Measurements from ENCODE around the gene TUBB.
"Not testable (repeated sequence)": the region's sequence is repeated elsewhere in the genome, so short reads cannot be mapped to it uniquely, and the experiment has no call there.

The TUBB gene

GRCh38 chr6:30763155-30763617, 43.0 kb downstream of the TUBB start:
- no peak for DNase-seq

- DNase-seq = peak; percentile 21 to 77
These were observed 43.7 kb downstream of the TUBB start for GRCh38 chr6:30763618-30764489.

- DNase-seq = not testable (repeated sequence)
These were observed 44.4 kb downstream of the TUBB start for GRCh38 chr6:30764490-30765043.

GRCh38 chr6:30765495-30765894, 45.3 kb downstream of the TUBB start:
- not testable (repeated sequence) for DNase-seq

- no peak for DNase-seq
These were observed 46.5 kb downstream of the TUBB start for GRCh38 chr6:30766461-30767157.

- no peak for DNase-seq
These were observed 47.2 kb downstream of the TUBB start for GRCh38 chr6:30767158-30767943.

GRCh38 chr6:30767944-30768301, 47.8 kb downstream of the TUBB start:
- DNase-seq = no peak

GRCh38 chr6:30768634-30769087, 48.5 kb downstream of the TUBB start:
- DNase-seq = no peak

GRCh38 chr6:30769088-30769852, 49.1 kb downstream of the TUBB start:
- DNase-seq = no peak

- DNase-seq = no peak
These were observed 49.8 kb downstream of the TUBB start for GRCh38 chr6:30769853-30770524.

GRCh38 chr6:30770592-30770991, 50.4 kb downstream of the TUBB start:
- DNase-seq = no peak

GRCh38 chr6:30774701-30775100, 54.5 kb downstream of the TUBB start:
- DNase-seq = no peak

All from NCI-H2081 (cell line).